Measurements from ENCODE around the gene SBK1.
A peak's percentile ranks its signal among the peaks of the same experiment; 100 is the strongest.

The SBK1 gene

DNA sequence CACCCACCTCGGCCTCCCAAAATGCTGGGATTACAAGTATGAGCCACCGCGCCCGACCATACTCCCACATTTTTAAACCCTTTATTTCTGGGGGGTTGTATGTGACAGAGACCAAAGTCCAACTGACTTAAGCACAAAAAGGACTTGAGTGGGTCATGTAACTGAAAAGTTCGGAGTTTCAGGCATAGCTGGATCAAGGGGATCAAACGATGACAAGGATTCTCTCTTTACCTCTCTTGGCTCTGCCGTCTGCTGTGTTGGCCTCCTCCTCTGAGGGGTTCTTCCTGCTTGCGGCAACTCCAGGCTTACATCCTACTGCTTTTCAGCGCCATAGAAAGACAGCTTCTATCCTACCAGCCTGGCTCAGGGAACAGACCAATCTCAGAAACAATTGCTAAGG, 9.2 kb upstream of the SBK1 start:
- DNase-seq: no peak

DNA sequence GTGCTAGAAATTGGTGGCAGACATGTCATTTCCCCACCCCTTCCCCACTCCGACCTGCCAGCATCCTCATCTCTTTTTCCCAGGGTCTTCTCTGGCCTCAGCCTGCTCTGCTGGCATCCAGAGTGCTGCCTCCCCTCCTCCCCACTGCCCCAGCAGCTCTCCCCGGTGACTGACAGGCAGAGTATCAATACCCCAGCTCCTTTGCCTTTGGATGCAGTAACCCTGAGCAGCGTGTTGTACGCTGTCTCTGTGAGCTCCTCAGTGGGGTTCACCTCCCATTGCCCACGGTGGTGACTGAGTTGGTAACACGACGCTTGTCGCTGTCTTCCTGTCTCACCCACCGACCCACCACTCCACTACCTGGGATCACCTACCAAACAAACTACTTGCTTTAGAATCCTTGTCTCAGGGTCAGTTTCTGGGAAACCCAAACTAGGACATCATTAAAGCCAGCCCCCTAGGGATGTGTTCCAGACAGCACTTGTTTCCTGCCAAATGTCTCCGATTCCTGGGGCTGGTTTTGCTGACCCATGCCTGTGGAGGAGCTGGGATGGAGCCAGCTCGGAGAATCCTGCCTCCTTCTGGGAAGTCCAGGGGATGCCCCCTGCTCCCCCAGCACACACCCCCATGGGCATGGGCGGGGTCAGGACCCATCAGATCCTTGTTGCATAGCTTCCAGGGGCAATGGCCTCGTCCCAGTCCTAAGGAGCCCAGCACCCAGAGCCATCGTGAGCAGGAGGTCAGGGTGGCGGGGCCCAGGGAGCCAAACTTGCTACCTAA, 8.3 kb upstream of the SBK1 start:
- DNase-seq: no peak

GRCh38 chr16:28285649-28286048, 6.7 kb upstream of the SBK1 start:
- no peak for DNase-seq

DNA sequence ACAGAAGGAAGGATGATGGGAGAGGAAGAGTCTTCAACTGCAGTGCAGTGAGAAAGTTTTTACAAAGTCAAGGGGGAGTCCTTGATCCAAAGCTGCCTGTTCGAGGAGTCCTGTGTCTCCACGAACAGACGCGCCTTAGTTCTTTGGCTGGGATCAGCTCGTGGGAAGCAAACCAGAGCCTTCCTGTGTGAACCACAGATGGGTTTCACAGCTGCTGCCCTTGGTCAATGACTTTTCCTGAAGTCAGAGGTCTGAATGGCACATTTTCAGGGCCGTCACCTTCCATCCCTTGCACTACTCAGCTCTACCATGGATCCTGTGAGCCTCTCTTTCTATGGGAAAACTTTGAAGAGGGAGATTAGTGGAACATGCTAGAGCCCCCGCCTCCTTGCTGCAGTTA, 4.2 kb upstream of the SBK1 start:
- DNase-seq: no peak

DNA sequence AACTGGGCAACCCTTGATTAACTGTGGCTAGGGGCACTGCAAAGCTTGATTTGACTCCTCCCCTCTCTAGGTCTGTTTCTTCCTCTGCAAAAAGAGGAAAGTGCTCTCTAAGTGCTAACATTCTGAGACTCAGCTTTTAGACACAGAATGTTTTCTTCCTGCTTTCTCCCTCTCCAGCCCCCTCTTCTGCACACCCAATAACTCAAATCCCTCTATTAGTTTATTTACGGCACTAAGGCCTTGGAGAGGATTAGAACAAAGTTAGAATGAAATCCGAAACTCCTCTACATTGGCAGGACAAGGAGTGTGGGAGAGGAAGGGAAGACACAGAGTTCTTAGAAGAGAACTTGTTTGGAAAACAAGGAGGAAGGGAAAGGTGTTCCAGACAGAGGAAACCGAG, 3.3 kb upstream of the SBK1 start:
- no peak for DNase-seq

- DNase-seq: no peak
Observed at GRCh38 chr16:28289939-28290858, 2.1 kb upstream of the SBK1 start.

DNA sequence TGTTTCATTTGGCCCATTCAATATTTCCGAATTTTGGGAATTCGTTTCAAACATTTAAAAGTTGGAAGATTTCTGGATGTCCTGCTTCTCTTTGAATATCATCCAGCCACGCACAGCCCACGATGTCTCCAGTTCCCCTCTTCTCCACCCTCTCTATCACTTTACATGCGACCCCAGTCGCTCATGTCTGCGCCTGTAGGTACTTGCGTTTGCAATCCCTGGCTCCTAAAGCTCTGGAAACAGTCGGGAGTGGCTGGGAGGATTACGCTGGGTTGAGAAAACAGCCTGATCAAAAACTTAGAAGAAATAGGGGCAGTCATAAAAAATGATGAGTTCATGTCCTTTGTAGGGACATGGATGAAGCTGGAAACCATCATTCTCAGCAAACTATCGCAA, 1.5 kb upstream of the SBK1 start:
- DNase-seq: no peak

DNA sequence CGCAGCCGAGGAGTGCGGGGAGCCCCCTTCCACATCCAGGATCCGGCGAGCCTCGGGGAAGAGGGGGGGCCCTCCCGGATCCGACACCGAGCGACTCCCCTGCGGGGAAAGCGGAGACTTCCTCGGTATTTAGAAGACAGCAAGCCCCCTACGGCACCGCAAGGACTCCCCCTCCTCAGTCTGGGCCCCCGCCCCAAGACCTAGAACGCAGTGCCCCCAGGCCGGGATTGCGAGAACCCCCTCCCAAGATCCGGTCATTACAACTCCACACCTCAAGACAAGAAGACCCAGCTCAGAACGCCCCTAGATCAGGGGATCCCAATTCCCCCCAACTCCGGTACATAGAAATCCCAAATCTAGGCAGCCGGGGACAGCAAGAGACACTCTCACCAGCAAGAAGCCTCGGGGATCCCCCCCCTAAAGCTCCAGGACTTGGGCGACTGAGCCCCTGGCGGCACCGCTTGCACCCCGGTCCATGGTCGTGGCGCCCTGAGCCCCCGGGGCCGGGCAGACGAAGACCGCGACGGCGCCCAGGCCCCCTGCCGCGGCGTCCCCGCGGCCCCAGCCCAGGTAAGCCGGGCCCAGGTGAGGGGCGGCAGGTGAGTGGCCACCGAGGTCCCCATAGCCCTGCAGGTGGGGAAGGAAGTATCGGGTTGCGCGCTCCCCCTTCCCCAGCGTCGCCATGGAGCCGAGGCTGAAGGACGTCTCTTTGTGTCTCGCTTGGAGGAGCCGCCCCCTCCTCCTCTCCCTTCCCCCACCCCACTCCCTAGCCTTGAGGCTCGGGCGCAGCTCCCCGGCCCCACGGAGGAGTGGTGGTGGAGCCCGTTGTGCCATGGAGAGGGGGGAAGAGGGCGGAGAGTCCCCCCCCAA, 641 bp downstream of the SBK1 start:
- peak; percentile 62 for DNase-seq

GRCh38 chr16:28293601-28293960, 1.3 kb downstream of the SBK1 start:
- DNase-seq: no peak

GRCh38 chr16:28294201-28294600, 1.9 kb downstream of the SBK1 start:
- DNase-seq: no peak

GRCh38 chr16:28295276-28295675, 3.0 kb downstream of the SBK1 start:
- DNase-seq: no peak

- no peak for DNase-seq
Observed at GRCh38 chr16:28297308-28297707, 5.0 kb downstream of the SBK1 start.

DNA sequence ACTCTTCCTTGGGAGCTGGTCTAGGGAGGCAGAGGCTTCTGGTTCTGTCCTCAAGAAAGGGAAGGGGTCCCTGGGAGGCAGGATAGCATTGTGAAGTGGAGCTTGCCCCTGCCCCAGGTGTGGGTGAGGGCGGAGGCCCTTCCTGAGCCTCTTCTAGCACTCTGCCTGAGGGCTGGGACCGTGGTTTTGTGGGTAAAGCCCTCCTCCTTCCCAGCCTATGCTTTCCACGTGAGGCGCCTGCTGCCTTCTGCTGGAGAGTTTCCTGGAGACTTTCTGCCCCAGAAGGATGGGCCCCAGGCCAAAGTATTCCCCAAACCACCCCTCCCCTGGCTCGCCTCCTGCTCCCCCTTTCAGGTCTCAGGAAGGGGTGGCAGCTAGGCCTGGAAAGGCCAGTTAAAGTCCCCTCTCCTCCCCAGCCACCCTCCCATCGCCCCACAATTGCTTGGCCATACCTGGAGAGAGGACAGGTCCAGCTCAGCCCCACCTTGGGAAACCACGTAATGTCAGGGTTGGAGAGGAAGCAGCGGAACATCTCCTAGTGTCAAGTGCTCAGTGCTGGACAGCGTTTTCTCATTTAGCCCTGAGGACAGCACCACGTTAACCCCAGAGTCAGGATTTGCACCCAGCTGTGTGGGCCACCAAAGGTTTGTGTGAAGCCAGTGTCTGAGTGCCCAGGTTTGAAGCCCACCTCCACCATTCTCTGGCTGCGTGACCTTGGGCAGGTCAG, 5.6 kb downstream of the SBK1 start:
- DNase-seq: peak; percentile 17

GRCh38 chr16:28298511-28298878, 6.2 kb downstream of the SBK1 start:
- peak; percentile 74 for DNase-seq

DNA sequence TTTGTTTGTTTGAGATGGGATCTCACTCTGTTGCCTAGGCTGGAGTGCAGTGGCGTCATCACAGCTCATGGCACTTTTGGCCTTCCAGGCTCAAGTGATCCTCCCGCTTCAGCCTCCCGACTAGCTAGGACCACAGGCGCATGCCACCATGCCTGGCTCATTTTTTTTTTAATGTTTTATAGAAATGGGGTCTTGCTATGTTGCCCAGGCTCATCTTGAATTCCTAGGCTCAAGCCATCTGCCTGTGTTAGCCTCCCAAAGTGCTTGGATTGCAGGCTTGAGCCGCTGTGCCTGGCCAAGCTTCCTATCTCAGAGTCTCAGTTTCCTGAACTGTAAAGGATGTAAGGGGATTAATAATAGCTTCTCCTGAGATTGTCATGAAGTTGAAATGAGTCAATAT, 8.0 kb downstream of the SBK1 start:
- DNase-seq: no peak

DNA sequence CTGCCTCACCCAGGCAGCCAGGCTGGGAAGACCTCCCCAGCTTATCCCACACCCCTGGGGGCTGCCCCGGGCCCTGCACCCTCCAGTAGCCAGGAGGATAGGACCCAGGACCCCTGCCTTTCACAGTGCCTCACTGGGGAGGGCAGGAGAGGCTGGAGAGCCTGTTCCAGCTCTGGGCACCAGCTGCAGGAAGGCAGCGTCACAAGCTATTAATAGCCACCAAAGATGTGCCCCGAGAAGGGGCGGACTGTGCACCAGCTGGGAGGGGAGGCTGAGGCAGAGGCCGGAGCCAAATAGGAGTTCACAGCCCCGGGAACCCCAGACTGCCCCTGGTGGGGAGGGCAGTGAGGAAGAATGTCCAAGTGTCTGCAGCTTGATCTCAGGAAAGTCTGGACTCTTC, 8.8 kb downstream of the SBK1 start:
- no peak for DNase-seq

DNA sequence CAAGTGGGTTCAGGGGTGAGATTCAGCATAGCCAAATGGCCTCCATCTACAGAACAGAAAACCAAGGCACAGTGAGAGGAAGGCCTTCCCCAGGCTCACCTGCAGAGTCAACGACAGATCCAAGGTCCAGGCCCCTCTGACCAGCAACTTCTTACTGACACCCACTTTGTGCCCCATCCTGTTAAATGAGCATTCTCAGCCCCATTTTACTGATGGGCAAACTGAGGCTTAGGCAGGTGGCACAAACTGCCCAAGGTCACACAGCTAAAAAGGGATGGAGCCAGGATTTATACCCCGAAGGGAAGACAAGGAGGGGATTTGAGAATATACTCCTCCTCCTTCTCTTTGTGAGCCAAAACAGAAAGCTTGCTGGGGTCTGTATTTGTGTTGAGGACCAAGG, 9.3 kb downstream of the SBK1 start:
- DNase-seq: no peak

DNA sequence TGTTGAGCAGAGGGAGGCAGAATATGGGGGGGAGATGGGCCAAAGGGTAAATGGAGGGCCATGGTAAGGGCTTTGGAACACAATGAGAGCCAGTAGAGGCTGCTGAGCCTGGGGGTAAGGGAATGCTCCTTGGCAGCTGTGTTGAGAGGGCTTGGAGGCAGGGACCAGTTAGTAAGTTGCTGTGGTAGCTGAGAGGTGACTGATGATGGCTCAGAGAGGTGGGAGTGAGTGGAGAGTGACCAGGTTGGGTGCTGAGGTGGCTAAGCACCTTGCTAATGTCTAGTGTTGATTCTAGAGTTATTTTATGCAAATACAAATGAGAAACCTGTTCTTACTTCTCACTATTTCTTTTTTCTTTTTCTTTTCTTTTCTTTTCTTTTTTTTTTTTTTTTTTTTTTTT, 10.8 kb downstream of the SBK1 start:
- DNase-seq: no peak

GRCh38 chr16:28304214-28304613, 11.9 kb downstream of the SBK1 start:
- DNase-seq: no peak

GRCh38 chr16:28307936-28308335, 15.6 kb downstream of the SBK1 start:
- no peak for DNase-seq

- DNase-seq: peak; percentile 38
Observed at GRCh38 chr16:28308794-28309584, 16.7 kb downstream of the SBK1 start.

GRCh38 chr16:28309811-28310311, 17.5 kb downstream of the SBK1 start:
- DNase-seq: no peak
